HG03521 (cell line): Measurements from ENCODE around the gene JKAMP.

Experiments used
- ATAC-seq: cut with Tn5 transposase; IDR thresholded peaks from one replicate; pipeline ENCODE4 v1.9.1; 2021; ENCODE audit warnings: mild to moderate bottlenecking, moderate library complexity; ENCODE audit not compliant: unreplicated experiment

Gene JKAMP

GRCh38 chr14:59537476-59537875, 53.2 kb downstream of the JKAMP start:
- ATAC-seq = no peak

- no peak for ATAC-seq
These were observed 54.6 kb downstream of the JKAMP start for GRCh38 chr14:59538936-59539335.

- no peak for ATAC-seq
These were observed 56.5 kb downstream of the JKAMP start for GRCh38 chr14:59540852-59541251.

GRCh38 chr14:59541731-59542130, 57.4 kb downstream of the JKAMP start:
- ATAC-seq = no peak

GRCh38 chr14:59543873-59544272, 59.6 kb downstream of the JKAMP start:
- ATAC-seq = no peak

GRCh38 chr14:59547310-59547709, 63.0 kb downstream of the JKAMP start:
- ATAC-seq = no peak
